ENCODE data around the gene SLC47A2. TPM values are rescaled to one million over a fixed set of nuclear protein-coding genes. Genes with fewer than 3 reads are reported as not detected.

SLC47A2 gene
- total RNA-seq, 4 donors from 2014 or later: 0.27 to 1.1 (median 0.32) TPM; not detected in 1

GRCh38 chr17:19736071-19736470, 19.7 kb upstream of the SLC47A2 start:
- TF ChIP-seq EP300 (IDR thresholded peaks at IDR 0.05; ENCODE audit: low read depth): no peak
- TF ChIP-seq POLR2AphosphoS5 (IDR thresholded peaks at IDR 0.05): no peak
- no peak for TF ChIP-seq CTCF (IDR thresholded peaks at IDR 0.05)
- no peak for TF ChIP-seq POLR2A (IDR thresholded peaks at IDR 0.05)
- 63 to 68% methylated on average over 3 to 11 of the region's 11 CpGs for WGBS, 2 donors (ENCODE audit: low coverage in 1 of 2)
- in situ Hi-C loops (cut with MboI; ENCODE audit: low pct_ligation_motif_present in 1 of 4, low pct_unique_long_range_greater_than_20kb in 1 of 4, low sequenced_read_pairs in 3 of 4): loop anchor here in 1 of 4 donors (10.0 kb wide), 1 partner anchor 61 kb away; no protein-coding TSS in a partner anchor
- no peaks in the 10 kb centered on the region for H3K9me3 ChIP-seq
- no peak for DNase-seq
- no peaks in the 10 kb centered on the region for H3K36me3 ChIP-seq
- H3K27me3 ChIP-seq: no peaks in the 10 kb centered on the region
- H3K4me1 ChIP-seq: peaks cover 0 to 19% (median 8%) of the 10 kb centered on the region in 4 donors
- intact Hi-C loops (cut with DNase I; ENCODE audit: low total_unique reads): no loop called here
- no peak overlapping the region for H3K4me3 ChIP-seq
- H3K27ac ChIP-seq: no peak overlapping the region

GRCh38 chr17:19733953-19734526, 17.7 kb upstream of the SLC47A2 start:
- in situ Hi-C loops (cut with MboI; ENCODE audit: low pct_ligation_motif_present in 1 of 4, low pct_unique_long_range_greater_than_20kb in 1 of 4, low sequenced_read_pairs in 3 of 4): loop anchor here in 1 of 4 donors (10.0 kb wide), 1 partner anchor 59 kb away; no protein-coding TSS in a partner anchor

GRCh38 chr17:19731626-19732025, 15.2 kb upstream of the SLC47A2 start:
- Histone ChIP-seq H3K4me1 (peaks cover 18 to 44% (median 26%) of the 10 kb centered on the region in 4 donors), H3K27ac (no peak overlapping the region), H3K4me3 (no peak overlapping the region), H3K36me3 (no peaks in the 10 kb centered on the region), H3K9me3 (no peaks in the 10 kb centered on the region), H3K27me3 (no peaks in the 10 kb centered on the region)
- no peak for TF ChIP-seq EP300 (IDR thresholded peaks at IDR 0.05; ENCODE audit: low read depth)
- TF ChIP-seq POLR2AphosphoS5 (IDR thresholded peaks at IDR 0.05): no peak
- no peak for TF ChIP-seq POLR2A (IDR thresholded peaks at IDR 0.05)
- TF ChIP-seq CTCF (IDR thresholded peaks at IDR 0.05): no peak
- WGBS, 2 donors (ENCODE audit: low coverage in 1 of 2): 97% methylated on average over 11 of the region's 11 CpGs; no CpG with 5 or more reads in 1 of the 2 donors
- no peak for DNase-seq
- in situ Hi-C loops (cut with MboI; ENCODE audit: low pct_ligation_motif_present in 1 of 4, low pct_unique_long_range_greater_than_20kb in 1 of 4, low sequenced_read_pairs in 3 of 4) (loop anchor here in 1 of 4 donors (10.0 kb wide), 1 partner anchor 57 kb away; no protein-coding TSS in a partner anchor), intact Hi-C loops (cut with DNase I; ENCODE audit: low total_unique reads) (no loop called here)

More at GRCh38 chr17:19733953-19734526, 17.7 kb upstream of the SLC47A2 start:
- Histone ChIP-seq H3K27me3 (no peaks in the 10 kb centered on the region), H3K36me3 (no peaks in the 10 kb centered on the region), H3K4me1 (peaks cover 0 to 20% (median 8%) of the 10 kb centered on the region in 4 donors), H3K27ac (peak overlapping the region; percentile 65 to 73 (median 67)), H3K4me3 (no peak overlapping the region), H3K9me3 (no peaks in the 10 kb centered on the region)
- no peak for TF ChIP-seq POLR2AphosphoS5 (IDR thresholded peaks at IDR 0.05)
- TF ChIP-seq EP300 (IDR thresholded peaks at IDR 0.05; ENCODE audit: low read depth): no peak
- no peak for TF ChIP-seq CTCF (IDR thresholded peaks at IDR 0.05)
- no peak for TF ChIP-seq POLR2A (IDR thresholded peaks at IDR 0.05)
- peak; percentile 37 for DNase-seq
- intact Hi-C loops (cut with DNase I; ENCODE audit: low total_unique reads): no loop called here
- WGBS, 2 donors (ENCODE audit: low coverage in 1 of 2): 48 to 50% methylated on average over 8 to 11 of the region's 11 CpGs

- intact Hi-C loops (cut with DNase I; ENCODE audit: low total_unique reads): no loop called here
- no peak for TF ChIP-seq POLR2AphosphoS5 (IDR thresholded peaks at IDR 0.05)
- TF ChIP-seq CTCF (IDR thresholded peaks at IDR 0.05): no peak
- no peak for TF ChIP-seq EP300 (IDR thresholded peaks at IDR 0.05; ENCODE audit: low read depth)
- no peak for TF ChIP-seq POLR2A (IDR thresholded peaks at IDR 0.05)
Observed at GRCh38 chr17:19730843-19731242, 14.5 kb upstream of the SLC47A2 start.

More at GRCh38 chr17:19730843-19731242, 14.5 kb upstream of the SLC47A2 start:
- in situ Hi-C loops (cut with MboI; ENCODE audit: low pct_ligation_motif_present in 1 of 4, low pct_unique_long_range_greater_than_20kb in 1 of 4, low sequenced_read_pairs in 3 of 4): loop anchor here in 1 of 4 donors (10.0 kb wide), 1 partner anchor 56 kb away; no protein-coding TSS in a partner anchor
- H3K36me3 ChIP-seq: no peaks in the 10 kb centered on the region
- no peaks in the 10 kb centered on the region for H3K9me3 ChIP-seq
- peaks cover 18 to 49% (median 26%) of the 10 kb centered on the region in 4 donors for H3K4me1 ChIP-seq
- WGBS, 2 donors (ENCODE audit: low coverage in 1 of 2): 79 to 100% methylated on average over 1 to 4 of the region's 4 CpGs
- no peaks in the 10 kb centered on the region for H3K27me3 ChIP-seq
- H3K27ac ChIP-seq: no peak overlapping the region
- DNase-seq: no peak
- H3K4me3 ChIP-seq: no peak overlapping the region

Measured in transverse colon (tissue), 4 donors.